Epithelial cell of proximal tubule (primary cell): ENCODE measurements around the gene METTL9. TPM values are rescaled to one million over a fixed set of nuclear protein-coding genes. Genes with fewer than 3 reads are reported as not detected.
"Not testable (repeated sequence)": the region's sequence is repeated elsewhere in the genome, so short reads cannot be mapped to it uniquely, and the experiment has no call there.

Experiments used
- DNase-seq: peaks from one replicate; pipeline ENCODE4 v3.0.0-alpha.2; 2011; ENCODE audit warnings: low read depth
- H3K4me3 ChIP-seq: 2 replicates; pipeline ENCODE4 v1.5.1; 2011; ENCODE audit warnings: low read depth, mild to moderate bottlenecking, low read length
- CTCF ChIP-seq: conservative IDR thresholded peaks from 2 replicates; pipeline ENCODE4 v1.5.1; 2012; ENCODE audit warnings: low read depth, mild to moderate bottlenecking, low read length
- total RNA-seq: library from RNA; depleted of rRNA; stranded (reverse); fragments of >200 nt; gene quantifications from 2 replicates; pipeline ENCODE4 v1.2.3, GENCODE V29; 2015

METTL9 gene
- total RNA-seq, 1 donor from 2014 or later, result 149 TPM

- no peak for DNase-seq
- no peak for TF ChIP-seq CTCF
- H3K4me3 ChIP-seq, result no peak overlapping the region
Measured at GRCh38 chr16:21646721-21647561, 47.6 kb downstream of the METTL9 start.

- no peak overlapping the region for H3K4me3 ChIP-seq
- no peak for DNase-seq
- no peak for TF ChIP-seq CTCF
Measured at GRCh38 chr16:21647562-21648164, 48.3 kb downstream of the METTL9 start.

- DNase-seq, H3K4me3 ChIP-seq: not testable (repeated sequence)
Measured at GRCh38 chr16:21649826-21650406, 50.5 kb downstream of the METTL9 start.

GRCh38 chr16:21650521-21650920 is 51.1 kb downstream of the METTL9 start:
- DNase-seq, result no peak
- H3K4me3 ChIP-seq, result no peak overlapping the region
- no peak for TF ChIP-seq CTCF

GRCh38 chr16:21651515-21651914 is 52.1 kb downstream of the METTL9 start:
- TF ChIP-seq CTCF, result no peak
- no peak overlapping the region for H3K4me3 ChIP-seq
- DNase-seq, result no peak

GRCh38 chr16:21652453-21652852 is 53.1 kb downstream of the METTL9 start, which contains the start of gene IGSF6:
Gene IGSF6, minus strand, starts transcription at chr16:21652608. Its CDS starts 10 bp downstream, at chr16:21652598.
- no peak for TF ChIP-seq CTCF
- H3K4me3 ChIP-seq, result no peak within 1 kb of the TSS
- no peak for DNase-seq

GRCh38 chr16:21653571-21653970 is 54.2 kb downstream of the METTL9 start:
- TF ChIP-seq CTCF, result no peak
- H3K4me3 ChIP-seq, result no peak overlapping the region
- DNase-seq, result no peak
